Suprapubic skin (tissue), 4 donors: ENCODE data around the gene GRIN1.

Experiments
- CTCF ChIP-seq, 2 donors: fragments of 200-600 bp in 1 of 2; fragments of 450-650 bp in 1 of 2; sonication (generic) in 1 of 2; IDR thresholded peaks; one replicate each; pipeline ENCODE4 v1.5.1; 2016 to 2019; ENCODE audit warnings: antibody characterized with exemption in 2 of 2, mild to moderate bottlenecking in 1 of 2, moderate library complexity in 1 of 2
- POLR2A ChIP-seq, 2 donors: fragments of 450-650 bp; IDR thresholded peaks; one replicate each; pipeline ENCODE4 v1.6.1; 2017; ENCODE audit warnings: antibody characterized with exemption in 2 of 2, mild to moderate bottlenecking in 2 of 2, moderate library complexity in 2 of 2
- POLR2AphosphoS5 ChIP-seq, 3 donors: sonication (generic); formaldehyde crosslinking; IDR thresholded peaks; one replicate each; pipeline ENCODE4 v1.6.1; 2017; ENCODE audit warnings: antibody characterized with exemption in 3 of 3

GRCh38 chr9:137107982-137108381 is 31.0 kb upstream of the GRIN1 start:
- TF ChIP-seq CTCF (IDR thresholded peaks at IDR 0.05) (no peak), POLR2AphosphoS5 (IDR thresholded peaks at IDR 0.05) (no peak), POLR2A (IDR thresholded peaks at IDR 0.05) (no peak)
